ENCODE data around the gene WHAMM.

- TF ChIP-seq POLR2A (IDR thresholded peaks at IDR 0.05) = no peak
- TF ChIP-seq, protein P1, sequence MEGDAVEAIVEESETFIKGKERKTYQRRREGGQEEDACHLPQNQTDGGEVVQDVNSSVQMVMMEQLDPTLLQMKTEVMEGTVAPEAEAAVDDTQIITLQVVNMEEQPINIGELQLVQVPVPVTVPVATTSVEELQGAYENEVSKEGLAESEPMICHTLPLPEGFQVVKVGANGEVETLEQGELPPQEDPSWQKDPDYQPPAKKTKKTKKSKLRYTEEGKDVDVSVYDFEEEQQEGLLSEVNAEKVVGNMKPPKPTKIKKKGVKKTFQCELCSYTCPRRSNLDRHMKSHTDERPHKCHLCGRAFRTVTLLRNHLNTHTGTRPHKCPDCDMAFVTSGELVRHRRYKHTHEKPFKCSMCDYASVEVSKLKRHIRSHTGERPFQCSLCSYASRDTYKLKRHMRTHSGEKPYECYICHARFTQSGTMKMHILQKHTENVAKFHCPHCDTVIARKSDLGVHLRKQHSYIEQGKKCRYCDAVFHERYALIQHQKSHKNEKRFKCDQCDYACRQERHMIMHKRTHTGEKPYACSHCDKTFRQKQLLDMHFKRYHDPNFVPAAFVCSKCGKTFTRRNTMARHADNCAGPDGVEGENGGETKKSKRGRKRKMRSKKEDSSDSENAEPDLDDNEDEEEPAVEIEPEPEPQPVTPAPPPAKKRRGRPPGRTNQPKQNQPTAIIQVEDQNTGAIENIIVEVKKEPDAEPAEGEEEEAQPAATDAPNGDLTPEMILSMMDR (IDR thresholded peaks at IDR 0.05) = no peak
These were observed 72.3 kb downstream of the WHAMM start for GRCh38 chr15:82881747-82882146.
